ENCODE results near the gene BNC2.

BNC2 gene

DNA sequence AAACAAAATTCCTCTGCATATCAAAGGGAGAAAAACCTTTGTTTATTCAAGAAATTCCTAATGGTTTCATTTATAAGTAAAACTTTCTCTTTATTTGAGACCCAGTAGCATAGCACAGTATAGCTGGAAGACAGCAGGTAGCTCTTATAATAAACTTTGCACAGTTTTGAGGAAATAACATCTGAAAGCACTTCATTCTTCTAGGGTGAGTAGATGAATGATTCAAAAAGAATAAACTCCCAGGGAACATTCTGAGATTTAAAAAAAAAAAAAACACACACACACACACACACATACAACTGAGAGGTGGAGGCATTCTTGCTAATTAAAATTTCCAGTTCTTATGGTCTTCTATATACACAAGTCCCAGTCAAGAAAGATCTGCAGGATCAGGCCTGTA lies 197.3 kb downstream of the BNC2 start:
- Histone ChIP-seq H3K9ac (no peak overlapping the region), H3K4me2 (ENCODE audit: low read length) (no peak overlapping the region), H3K27me3 (ENCODE audit: control insufficient read depth, insufficient read depth, low read length) (no peaks in the 10 kb centered on the region), H3K4me1 (no peaks in the 10 kb centered on the region), H3K27ac (no peak overlapping the region), H3K36me3 (ENCODE audit: control insufficient read depth, insufficient read depth, low read length) (no peaks in the 10 kb centered on the region), H2AFZ (no peak overlapping the region), H3K4me3 (ENCODE audit: low read depth, low read length) (no peak overlapping the region), H3K79me2 (no peaks in the 10 kb centered on the region), H3K9me3 (ENCODE audit: control insufficient read depth, low read length) (no peaks in the 10 kb centered on the region)
- TF ChIP-seq, protein P1, sequence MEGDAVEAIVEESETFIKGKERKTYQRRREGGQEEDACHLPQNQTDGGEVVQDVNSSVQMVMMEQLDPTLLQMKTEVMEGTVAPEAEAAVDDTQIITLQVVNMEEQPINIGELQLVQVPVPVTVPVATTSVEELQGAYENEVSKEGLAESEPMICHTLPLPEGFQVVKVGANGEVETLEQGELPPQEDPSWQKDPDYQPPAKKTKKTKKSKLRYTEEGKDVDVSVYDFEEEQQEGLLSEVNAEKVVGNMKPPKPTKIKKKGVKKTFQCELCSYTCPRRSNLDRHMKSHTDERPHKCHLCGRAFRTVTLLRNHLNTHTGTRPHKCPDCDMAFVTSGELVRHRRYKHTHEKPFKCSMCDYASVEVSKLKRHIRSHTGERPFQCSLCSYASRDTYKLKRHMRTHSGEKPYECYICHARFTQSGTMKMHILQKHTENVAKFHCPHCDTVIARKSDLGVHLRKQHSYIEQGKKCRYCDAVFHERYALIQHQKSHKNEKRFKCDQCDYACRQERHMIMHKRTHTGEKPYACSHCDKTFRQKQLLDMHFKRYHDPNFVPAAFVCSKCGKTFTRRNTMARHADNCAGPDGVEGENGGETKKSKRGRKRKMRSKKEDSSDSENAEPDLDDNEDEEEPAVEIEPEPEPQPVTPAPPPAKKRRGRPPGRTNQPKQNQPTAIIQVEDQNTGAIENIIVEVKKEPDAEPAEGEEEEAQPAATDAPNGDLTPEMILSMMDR (IDR thresholded peaks at IDR 0.05): no peak

DNA sequence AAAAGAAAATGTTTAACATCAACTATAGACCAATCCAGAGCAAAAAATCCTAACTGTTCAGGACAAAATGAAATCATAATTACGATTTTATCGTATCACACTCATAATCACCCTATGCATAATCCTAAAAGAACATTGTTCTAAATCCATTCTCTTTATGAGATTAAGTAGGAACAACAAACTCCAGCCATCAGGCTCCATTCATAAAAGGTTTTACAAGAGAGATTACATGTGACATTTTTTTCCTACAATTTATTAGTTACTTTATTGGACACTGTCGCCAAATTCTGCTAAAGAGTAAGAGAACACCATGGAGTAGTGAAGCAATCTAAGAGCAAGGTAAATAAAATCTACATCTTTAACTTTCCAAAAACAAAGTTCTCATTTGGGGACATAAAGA lies 198.0 kb downstream of the BNC2 start:
- H3K9ac ChIP-seq: no peak overlapping the region
- no peak overlapping the region for H3K4me2 ChIP-seq (ENCODE audit: low read length)
- no peak overlapping the region for H2AFZ ChIP-seq
- no peaks in the 10 kb centered on the region for H3K79me2 ChIP-seq
- H3K9me3 ChIP-seq (ENCODE audit: control insufficient read depth, low read length): no peaks in the 10 kb centered on the region
- H3K36me3 ChIP-seq (ENCODE audit: control insufficient read depth, insufficient read depth, low read length): no peaks in the 10 kb centered on the region
- TF ChIP-seq, protein P1 (IDR thresholded peaks at IDR 0.05): no peak
- no peaks in the 10 kb centered on the region for H3K4me1 ChIP-seq
- no peak overlapping the region for H3K4me3 ChIP-seq (ENCODE audit: low read depth, low read length)
- H3K27me3 ChIP-seq (ENCODE audit: control insufficient read depth, insufficient read depth, low read length): no peaks in the 10 kb centered on the region
- H3K27ac ChIP-seq: no peak overlapping the region

GRCh38 chr9:16671591-16672137 lies 198.8 kb downstream of the BNC2 start:
- Histone ChIP-seq H3K9ac (no peak overlapping the region), H3K27ac (no peak overlapping the region), H3K36me3 (ENCODE audit: control insufficient read depth, insufficient read depth, low read length) (no peaks in the 10 kb centered on the region), H3K79me2 (no peaks in the 10 kb centered on the region), H3K27me3 (ENCODE audit: control insufficient read depth, insufficient read depth, low read length) (no peaks in the 10 kb centered on the region), H3K4me2 (ENCODE audit: low read length) (no peak overlapping the region), H3K4me3 (ENCODE audit: low read depth, low read length) (no peak overlapping the region), H3K4me1 (no peaks in the 10 kb centered on the region), H2AFZ (no peak overlapping the region), H3K9me3 (ENCODE audit: control insufficient read depth, low read length) (no peaks in the 10 kb centered on the region)
- TF ChIP-seq, protein P1 (IDR thresholded peaks at IDR 0.05): no peak

GRCh38 chr9:16670791-16671190 lies 199.7 kb downstream of the BNC2 start:
- Histone ChIP-seq H3K27ac (no peak overlapping the region), H3K4me3 (ENCODE audit: low read depth, low read length) (no peak overlapping the region), H3K4me2 (ENCODE audit: low read length) (no peak overlapping the region), H3K27me3 (ENCODE audit: control insufficient read depth, insufficient read depth, low read length) (no peaks in the 10 kb centered on the region), H3K9ac (no peak overlapping the region), H2AFZ (no peak overlapping the region), H3K9me3 (ENCODE audit: control insufficient read depth, low read length) (no peaks in the 10 kb centered on the region), H3K4me1 (no peaks in the 10 kb centered on the region), H3K79me2 (no peaks in the 10 kb centered on the region), H3K36me3 (ENCODE audit: control insufficient read depth, insufficient read depth, low read length) (no peaks in the 10 kb centered on the region)
- TF ChIP-seq, protein P1 (IDR thresholded peaks at IDR 0.05): no peak

GRCh38 chr9:16668734-16669295 lies 201.7 kb downstream of the BNC2 start:
- H3K9me3 ChIP-seq (ENCODE audit: control insufficient read depth, low read length): no peaks in the 10 kb centered on the region
- no peak overlapping the region for H3K4me3 ChIP-seq (ENCODE audit: low read depth, low read length)

More at GRCh38 chr9:16668734-16669295, 201.7 kb downstream of the BNC2 start:
- Histone ChIP-seq H3K36me3 (ENCODE audit: control insufficient read depth, insufficient read depth, low read length) (no peaks in the 10 kb centered on the region), H3K27ac (no peak overlapping the region), H3K4me2 (ENCODE audit: low read length) (no peak overlapping the region), H3K27me3 (ENCODE audit: control insufficient read depth, insufficient read depth, low read length) (no peaks in the 10 kb centered on the region), H3K9ac (no peak overlapping the region), H3K4me1 (no peaks in the 10 kb centered on the region), H2AFZ (no peak overlapping the region), H3K79me2 (no peaks in the 10 kb centered on the region)
- TF ChIP-seq, protein P1 (IDR thresholded peaks at IDR 0.05): no peak

Data from parathyroid adenoma (tissue), 2 donors.